ENCODE results near the gene TRIP13. TPM values are rescaled to one million over a fixed set of nuclear protein-coding genes. Genes with fewer than 3 reads are reported as not detected.

The TRIP13 gene
- total and polyA plus RNA-seq, 2 of the 13 experiments (the other 11 are each of a cell fraction or from before 2014, with no cell fraction given): 13.5 to 33.0 TPM

DNA sequence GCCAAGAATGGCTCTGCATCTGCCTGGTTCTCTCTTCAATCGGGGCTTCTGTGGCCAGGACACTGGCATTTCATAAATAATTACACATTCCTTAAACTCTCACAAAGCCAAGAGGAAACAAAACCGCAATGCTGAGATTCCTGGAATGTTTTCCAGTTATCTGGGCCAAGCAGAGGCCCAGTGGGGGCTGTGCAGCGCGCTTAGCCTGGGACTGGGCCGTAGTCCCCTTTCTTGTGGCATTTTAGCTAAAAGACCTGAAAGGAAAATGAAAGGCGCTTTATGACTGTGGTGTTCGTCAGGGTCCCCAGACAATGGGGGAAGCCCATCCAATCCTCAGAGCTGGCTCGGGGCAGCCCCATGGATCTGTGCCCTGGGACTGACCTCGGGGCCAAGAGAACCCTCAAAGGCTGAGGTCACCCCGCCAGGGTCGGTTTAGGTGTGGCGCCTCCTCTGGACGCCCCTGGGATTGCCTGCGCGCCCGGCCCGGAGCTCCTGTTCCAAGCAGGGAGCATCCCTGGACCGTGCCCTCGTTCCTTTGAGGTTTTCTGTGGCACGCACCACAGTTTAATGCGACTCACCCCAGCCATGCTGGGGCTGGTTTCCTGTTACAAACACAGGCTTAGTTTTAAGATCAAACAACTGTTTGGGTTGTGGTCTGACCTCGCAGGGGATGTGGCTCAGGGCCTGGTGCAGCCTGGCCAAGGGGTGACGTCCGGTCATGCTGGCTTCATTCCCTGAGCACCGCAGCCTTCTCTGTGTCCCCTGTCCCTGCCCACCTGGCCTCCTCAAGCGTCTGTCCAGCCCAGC lies 64.5 kb downstream of the TRIP13 start (continued):
- TF ChIP-seq TBX2 (CRISPR knock-in tag; IDR thresholded peaks at IDR 0.05; ENCODE audit: borderline replicate concordance) (peak; percentile 57; the same call in 1 of the 2 replicates), TGIF2 (CRISPR knock-in tag; IDR thresholded peaks at IDR 0.05) (peak; percentile 67; the same call in 1 of the 2 replicates), HDAC2 (CRISPR knock-in tag; IDR thresholded peaks at IDR 0.05) (0 out of 2 replicates have a peak, but pooled peaks have one; percentile 17), MYPOP (CRISPR knock-in tag; IDR thresholded peaks at IDR 0.05) (no peak), TEAD3 (CRISPR knock-in tag; optimal IDR thresholded peaks at IDR 0.05; ENCODE audit: borderline replicate concordance) (peak; percentile 23), ZBTB38 (CRISPR knock-in tag; IDR thresholded peaks at IDR 0.05) (no peak), BCL3 (CRISPR knock-in tag; IDR thresholded peaks at IDR 0.05) (peak; percentile 42; the same call in 1 of the 2 replicates), TFDP1 (CRISPR knock-in tag; IDR thresholded peaks at IDR 0.05; ENCODE audit: borderline replicate concordance) (peak; percentile 33; the same call in 1 of the 2 replicates), ZNF652 (CRISPR knock-in tag; IDR thresholded peaks at IDR 0.05; ENCODE audit: borderline replicate concordance, low read depth) (no peak), ZNF709 (CRISPR knock-in tag; IDR thresholded peaks at IDR 0.05) (no peak), ZNF614 (CRISPR knock-in tag; IDR thresholded peaks at IDR 0.05; ENCODE audit: borderline replicate concordance) (peak; percentile 67; the same call in 1 of the 2 replicates), GABPA (IDR thresholded peaks at IDR 0.05; ENCODE audit: low read depth, low read length) (no peak), GABPA (CRISPR knock-in tag; IDR thresholded peaks at IDR 0.05; ENCODE audit: low read depth) (peak; percentile 12; the same call in 1 of the 2 replicates), ELF4 (CRISPR knock-in tag; IDR thresholded peaks at IDR 0.05; ENCODE audit: borderline replicate concordance) (no peak), DNMT3B (CRISPR knock-in tag; conservative IDR thresholded peaks at IDR 0.05) (0 out of 2 replicates have a peak, but pooled peaks have one; percentile 46), ERF (CRISPR knock-in tag; IDR thresholded peaks at IDR 0.05) (no peak), FOXA3 (CRISPR knock-in tag; IDR thresholded peaks at IDR 0.05) (peak; percentile 33; the same call in 1 of the 2 replicates), JUNB (CRISPR knock-in tag; IDR thresholded peaks at IDR 0.05; ENCODE audit: borderline replicate concordance) (no peak)
- TF ChIP-seq, protein P1, sequence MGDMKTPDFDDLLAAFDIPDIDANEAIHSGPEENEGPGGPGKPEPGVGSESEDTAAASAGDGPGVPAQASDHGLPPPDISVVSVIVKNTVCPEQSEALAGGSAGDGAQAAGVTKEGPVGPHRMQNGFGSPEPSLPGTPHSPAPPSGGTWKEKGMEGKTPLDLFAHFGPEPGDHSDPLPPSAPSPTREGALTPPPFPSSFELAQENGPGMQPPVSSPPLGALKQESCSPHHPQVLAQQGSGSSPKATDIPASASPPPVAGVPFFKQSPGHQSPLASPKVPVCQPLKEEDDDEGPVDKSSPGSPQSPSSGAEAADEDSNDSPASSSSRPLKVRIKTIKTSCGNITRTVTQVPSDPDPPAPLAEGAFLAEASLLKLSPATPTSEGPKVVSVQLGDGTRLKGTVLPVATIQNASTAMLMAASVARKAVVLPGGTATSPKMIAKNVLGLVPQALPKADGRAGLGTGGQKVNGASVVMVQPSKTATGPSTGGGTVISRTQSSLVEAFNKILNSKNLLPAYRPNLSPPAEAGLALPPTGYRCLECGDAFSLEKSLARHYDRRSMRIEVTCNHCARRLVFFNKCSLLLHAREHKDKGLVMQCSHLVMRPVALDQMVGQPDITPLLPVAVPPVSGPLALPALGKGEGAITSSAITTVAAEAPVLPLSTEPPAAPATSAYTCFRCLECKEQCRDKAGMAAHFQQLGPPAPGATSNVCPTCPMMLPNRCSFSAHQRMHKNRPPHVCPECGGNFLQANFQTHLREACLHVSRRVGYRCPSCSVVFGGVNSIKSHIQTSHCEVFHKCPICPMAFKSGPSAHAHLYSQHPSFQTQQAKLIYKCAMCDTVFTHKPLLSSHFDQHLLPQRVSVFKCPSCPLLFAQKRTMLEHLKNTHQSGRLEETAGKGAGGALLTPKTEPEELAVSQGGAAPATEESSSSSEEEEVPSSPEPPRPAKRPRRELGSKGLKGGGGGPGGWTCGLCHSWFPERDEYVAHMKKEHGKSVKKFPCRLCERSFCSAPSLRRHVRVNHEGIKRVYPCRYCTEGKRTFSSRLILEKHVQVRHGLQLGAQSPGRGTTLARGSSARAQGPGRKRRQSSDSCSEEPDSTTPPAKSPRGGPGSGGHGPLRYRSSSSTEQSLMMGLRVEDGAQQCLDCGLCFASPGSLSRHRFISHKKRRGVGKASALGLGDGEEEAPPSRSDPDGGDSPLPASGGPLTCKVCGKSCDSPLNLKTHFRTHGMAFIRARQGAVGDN (CRISPR knock-in tag; IDR thresholded peaks at IDR 0.05): peak; percentile 70
- TF ChIP-seq, protein P2, sequence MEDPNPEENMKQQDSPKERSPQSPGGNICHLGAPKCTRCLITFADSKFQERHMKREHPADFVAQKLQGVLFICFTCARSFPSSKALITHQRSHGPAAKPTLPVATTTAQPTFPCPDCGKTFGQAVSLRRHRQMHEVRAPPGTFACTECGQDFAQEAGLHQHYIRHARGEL (CRISPR knock-in tag; IDR thresholded peaks at IDR 0.05): no peak

Data from HepG2 (cell line).